A549 (cell line): ENCODE measurements around the gene INTS3.

Experiments
- BCL3 ChIP-seq: fragments of >200 bp; sonication (Bioruptor Twin); formaldehyde crosslinking; IDR thresholded peaks from 3 replicates; pipeline ENCODE4 v1.6.1; 2016
- E2F6 ChIP-seq: IDR thresholded peaks from 2 replicates; pipeline ENCODE4 v1.6.1; 2012; ENCODE audit warnings: low read depth, borderline replicate concordance
- MAX ChIP-seq: IDR thresholded peaks from 2 replicates; pipeline ENCODE4 v1.6.1; 2012
- POLR2AphosphoS2 ChIP-seq: conservative IDR thresholded peaks from 2 replicates; pipeline ENCODE4 v1.6.1; 2012; ENCODE audit warnings: low read length, improper control_type of control experiment, inconsistent platforms
- REST ChIP-seq: fragments of 200-600 bp; sonication (generic); IDR thresholded peaks from 2 replicates; pipeline ENCODE4 v1.6.1; 2016; ENCODE audit warnings: antibody characterized with exemption, mild to moderate bottlenecking, moderate library complexity
- TP53 ChIP-seq: fragments of 250-450 bp; sonication (Bioruptor Pico); IDR thresholded peaks from 2 replicates; pipeline ENCODE4 v1.5.0; 2021; ENCODE audit warnings: mild to moderate bottlenecking, moderate library complexity
- TF ChIP-seq, protein P1 (sequence below): fragments of >200 bp; sonication (Bioruptor Twin); formaldehyde crosslinking; IDR thresholded peaks from 3 replicates; pipeline ENCODE4 v1.5.1; 2016

GRCh38 chr1:153752571-153753195 is 24.8 kb downstream of the INTS3 start:
- TF ChIP-seq E2F6 (no peak), POLR2AphosphoS2 (no peak), TP53 (CRISPR knock-in tag) (no peak), MAX (no peak), BCL3 (no peak), REST (no peak)
- TF ChIP-seq, protein P1, sequence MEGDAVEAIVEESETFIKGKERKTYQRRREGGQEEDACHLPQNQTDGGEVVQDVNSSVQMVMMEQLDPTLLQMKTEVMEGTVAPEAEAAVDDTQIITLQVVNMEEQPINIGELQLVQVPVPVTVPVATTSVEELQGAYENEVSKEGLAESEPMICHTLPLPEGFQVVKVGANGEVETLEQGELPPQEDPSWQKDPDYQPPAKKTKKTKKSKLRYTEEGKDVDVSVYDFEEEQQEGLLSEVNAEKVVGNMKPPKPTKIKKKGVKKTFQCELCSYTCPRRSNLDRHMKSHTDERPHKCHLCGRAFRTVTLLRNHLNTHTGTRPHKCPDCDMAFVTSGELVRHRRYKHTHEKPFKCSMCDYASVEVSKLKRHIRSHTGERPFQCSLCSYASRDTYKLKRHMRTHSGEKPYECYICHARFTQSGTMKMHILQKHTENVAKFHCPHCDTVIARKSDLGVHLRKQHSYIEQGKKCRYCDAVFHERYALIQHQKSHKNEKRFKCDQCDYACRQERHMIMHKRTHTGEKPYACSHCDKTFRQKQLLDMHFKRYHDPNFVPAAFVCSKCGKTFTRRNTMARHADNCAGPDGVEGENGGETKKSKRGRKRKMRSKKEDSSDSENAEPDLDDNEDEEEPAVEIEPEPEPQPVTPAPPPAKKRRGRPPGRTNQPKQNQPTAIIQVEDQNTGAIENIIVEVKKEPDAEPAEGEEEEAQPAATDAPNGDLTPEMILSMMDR, result no peak
